GM13976 (cell line): Measurements from ENCODE around the gene TMEM179.
"Not testable (repeated sequence)": the region's sequence is repeated elsewhere in the genome, so short reads cannot be mapped to it uniquely, and the experiment has no call there.

Experiments used
- DNase-seq: peaks from one replicate; pipeline ENCODE4 v3.0.0; 2012; ENCODE audit warnings: low spot score
- CTCF ChIP-seq: IDR thresholded peaks from 2 replicates; pipeline ENCODE4 v1.5.1; 2012; ENCODE audit warnings: borderline replicate concordance, mild to moderate bottlenecking; ENCODE audit not compliant: insufficient read depth; ENCODE audit errors: extremely low read depth, missing control alignments, control extremely low read depth
- in situ Hi-C: fragments of 300-500 bp; cut with MboI; formaldehyde crosslinking; loops from one replicate; pipeline ENCODE4 v1.12.0; 2022; ENCODE audit warnings: low sequenced_read_pairs, mixed read lengths, inconsistent platforms; ENCODE audit not compliant: unreplicated experiment

Gene TMEM179

DNA sequence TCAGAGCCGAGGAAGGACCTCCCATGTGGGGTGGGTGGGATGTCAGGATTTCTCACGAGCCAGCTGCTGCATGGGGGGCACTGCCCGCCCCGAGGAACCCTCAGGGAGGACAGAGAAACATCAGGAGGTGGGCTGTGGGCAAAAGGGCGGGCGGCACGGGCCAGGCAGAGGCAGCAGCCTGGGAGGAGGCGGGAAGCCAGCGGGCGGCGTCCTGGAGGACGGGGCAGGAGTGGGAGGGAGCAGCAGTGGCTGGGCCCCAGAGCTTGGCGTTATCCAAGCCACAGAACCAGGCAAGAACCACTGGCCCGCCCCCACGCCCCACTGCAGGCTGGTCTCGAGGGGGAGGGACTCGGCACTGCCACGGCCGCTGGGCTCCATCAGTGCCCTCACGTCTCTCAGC is 22.6 kb downstream of the TMEM179 start:
- no peak for TF ChIP-seq CTCF
- no peak for DNase-seq
- in situ Hi-C loops = no loop called here

GRCh38 chr14:104581521-104581920 is 23.1 kb downstream of the TMEM179 start:
- no peak for TF ChIP-seq CTCF
- in situ Hi-C loops = no loop called here
- no peak for DNase-seq

DNA sequence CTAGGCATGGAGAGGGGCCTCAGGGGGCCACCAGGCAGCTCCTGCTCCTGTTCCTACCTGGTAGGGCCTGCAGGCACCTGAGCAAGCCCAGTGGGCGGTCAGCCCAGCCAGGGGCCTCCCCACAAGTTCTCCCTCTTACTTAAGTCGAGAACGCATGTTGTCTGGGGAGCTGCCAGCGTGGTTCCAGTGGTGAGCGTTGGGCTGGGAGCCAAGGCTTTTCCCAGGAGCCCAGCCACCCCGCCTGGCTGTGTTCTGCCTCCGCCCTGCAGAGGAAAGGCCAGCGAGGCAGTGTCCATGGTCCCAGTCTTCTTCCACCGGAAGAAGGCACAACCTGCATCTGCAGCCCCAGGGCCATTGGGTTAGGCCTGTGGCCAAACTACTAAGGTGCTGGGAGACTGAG is 23.6 kb downstream of the TMEM179 start:
- in situ Hi-C loops = no loop called here
- DNase-seq = no peak
- no peak for TF ChIP-seq CTCF

DNA sequence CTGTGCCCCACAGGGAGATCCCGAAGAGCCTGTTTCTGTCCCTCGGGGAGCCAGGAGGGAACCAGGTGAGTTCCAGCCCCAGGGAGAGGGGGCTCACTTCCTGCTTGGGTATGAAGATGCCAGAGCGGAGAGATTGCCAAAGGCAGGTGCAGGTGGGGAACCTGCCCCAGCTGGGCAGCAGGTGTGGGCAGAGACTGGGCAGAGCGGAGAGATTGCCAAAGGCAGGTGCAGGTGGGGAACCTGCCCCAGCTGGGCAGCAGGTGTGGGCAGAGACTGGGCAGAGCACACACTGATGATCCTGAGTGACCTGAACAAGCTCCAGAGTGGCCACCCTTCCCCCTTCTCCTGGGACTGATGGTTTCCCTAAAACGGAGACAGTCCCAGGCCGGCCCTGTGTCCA is 24.6 kb downstream of the TMEM179 start:
- in situ Hi-C loops = not testable (repeated sequence)

GRCh38 chr14:104579507-104579906 is 25.1 kb downstream of the TMEM179 start, which contains the start of gene C14orf180:
Gene C14orf180, plus strand, starts transcription at chr14:104579764. Its CDS starts 6,667 bp downstream, at chr14:104586431.
- DNase-seq = no peak
- no peak for TF ChIP-seq CTCF
- in situ Hi-C loops = no loop called here

More for the DNA sequence above, 24.6 kb downstream of the TMEM179 start:
- DNase-seq = not testable (repeated sequence)

GRCh38 chr14:104578321-104578720 is 26.3 kb downstream of the TMEM179 start:
- no peak for TF ChIP-seq CTCF
- no peak for DNase-seq
- in situ Hi-C loops = no loop called here

GRCh38 chr14:104577847-104578301 is 26.7 kb downstream of the TMEM179 start:
- in situ Hi-C loops = no loop called here
- DNase-seq = no peak
- TF ChIP-seq CTCF = no peak

- in situ Hi-C loops = no loop called here
- TF ChIP-seq CTCF = no peak
- DNase-seq = no peak
Observed at GRCh38 chr14:104577426-104577825, 27.1 kb downstream of the TMEM179 start.
